Thoracic aorta (tissue), 2 donors: ENCODE results near the gene OAT. TPM values are rescaled to one million over a fixed set of nuclear protein-coding genes. Genes with fewer than 3 reads are reported as not detected.
A peak's percentile ranks its signal among the peaks of the same experiment; 100 is the strongest.

Experiments
- ATAC-seq: fragments of 150-250 bp; one replicate; pipeline ENCODE4 v1.8.0; 2017; ENCODE audit warnings: low read depth; ENCODE audit not compliant: insufficient number of reproducible peaks, low FRiP score
- DNase-seq: peaks from one replicate; pipeline ENCODE4 v3.0.0-alpha.2; 2020; ENCODE audit warnings: low spot score
- H3K27ac ChIP-seq, 2 donors: fragments of 200-600 bp; sonication (generic); 1 replicate in 1 of 2; 2 replicates in 1 of 2; pipeline ENCODE4 v1.5.1; 2016; ENCODE audit warnings: mild to moderate bottlenecking in 2 of 2, moderate library complexity in 2 of 2
- H3K27me3 ChIP-seq: fragments of 200-600 bp; sonication (generic); replicated peaks from 2 replicates; pipeline ENCODE4 v1.6.0; 2016; ENCODE audit warnings: mild to moderate bottlenecking; ENCODE audit not compliant: insufficient read depth
- H3K36me3 ChIP-seq: fragments of 200-600 bp; sonication (generic); one replicate; pipeline ENCODE4 v1.5.1; 2016
- H3K4me1 ChIP-seq, 2 donors: fragments of 200-600 bp; sonication (generic); 1 replicate in 1 of 2; 2 replicates in 1 of 2; pipeline versions ENCODE4 v1.5.1 to v1.6.0; 2016; ENCODE audit warnings: low read depth in 2 of 2, mild to moderate bottlenecking in 1 of 2; ENCODE audit not compliant: control insufficient read depth in 1 of 2
- H3K4me3 ChIP-seq: fragments of 200-600 bp; sonication (generic); 2 replicates; pipeline ENCODE4 v1.5.1; 2016; ENCODE audit warnings: mild to moderate bottlenecking
- H3K9me3 ChIP-seq: fragments of 200-600 bp; sonication (generic); 2 replicates; pipeline ENCODE4 v1.5.1; 2016
- total RNA-seq, 2 donors: library from RNA; depleted of rRNA; stranded (reverse); fragments of >200 nt; gene quantifications; one replicate each; pipeline versions ENCODE4 v1.1.0 to v1.2.3, GENCODE V29; 2016
- TF ChIP-seq, protein P1 (sequence below): fragments of 200-600 bp; sonication (generic); IDR thresholded peaks from one replicate; pipeline ENCODE4 v1.5.1; 2019; ENCODE audit warnings: antibody characterized with exemption

OAT gene
- total RNA-seq, 2 donors from 2014 or later, result 74.5 to 83.7 TPM

DNA sequence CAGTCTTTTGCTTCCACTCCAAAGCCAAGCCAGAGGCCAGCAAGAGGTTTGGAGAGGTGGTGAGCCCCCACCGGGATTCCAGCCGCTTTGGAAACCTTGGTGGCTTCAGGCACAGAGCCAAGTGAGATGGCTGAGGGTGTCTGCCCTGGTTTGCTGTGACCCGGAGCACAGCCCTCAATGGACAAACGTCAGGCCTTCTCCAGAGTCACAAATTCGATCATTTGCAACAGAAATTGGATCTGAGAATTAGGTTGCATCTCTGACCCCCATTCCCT is 32.0 kb upstream of the OAT start:
- H3K9me3 ChIP-seq, result no peaks in the 10 kb centered on the region
- TF ChIP-seq, protein P1, sequence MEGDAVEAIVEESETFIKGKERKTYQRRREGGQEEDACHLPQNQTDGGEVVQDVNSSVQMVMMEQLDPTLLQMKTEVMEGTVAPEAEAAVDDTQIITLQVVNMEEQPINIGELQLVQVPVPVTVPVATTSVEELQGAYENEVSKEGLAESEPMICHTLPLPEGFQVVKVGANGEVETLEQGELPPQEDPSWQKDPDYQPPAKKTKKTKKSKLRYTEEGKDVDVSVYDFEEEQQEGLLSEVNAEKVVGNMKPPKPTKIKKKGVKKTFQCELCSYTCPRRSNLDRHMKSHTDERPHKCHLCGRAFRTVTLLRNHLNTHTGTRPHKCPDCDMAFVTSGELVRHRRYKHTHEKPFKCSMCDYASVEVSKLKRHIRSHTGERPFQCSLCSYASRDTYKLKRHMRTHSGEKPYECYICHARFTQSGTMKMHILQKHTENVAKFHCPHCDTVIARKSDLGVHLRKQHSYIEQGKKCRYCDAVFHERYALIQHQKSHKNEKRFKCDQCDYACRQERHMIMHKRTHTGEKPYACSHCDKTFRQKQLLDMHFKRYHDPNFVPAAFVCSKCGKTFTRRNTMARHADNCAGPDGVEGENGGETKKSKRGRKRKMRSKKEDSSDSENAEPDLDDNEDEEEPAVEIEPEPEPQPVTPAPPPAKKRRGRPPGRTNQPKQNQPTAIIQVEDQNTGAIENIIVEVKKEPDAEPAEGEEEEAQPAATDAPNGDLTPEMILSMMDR, result no peak
- H3K4me3 ChIP-seq, result no peak overlapping the region
- peaks cover 7% of the 10 kb centered on the region for H3K27me3 ChIP-seq
- peaks cover 14 to 33% of the 10 kb centered on the region in 2 donors for H3K4me1 ChIP-seq
- no peak for ATAC-seq
- H3K36me3 ChIP-seq, result no peaks in the 10 kb centered on the region
- DNase-seq, result no peak
- H3K27ac ChIP-seq, result no peak overlapping the region

DNA sequence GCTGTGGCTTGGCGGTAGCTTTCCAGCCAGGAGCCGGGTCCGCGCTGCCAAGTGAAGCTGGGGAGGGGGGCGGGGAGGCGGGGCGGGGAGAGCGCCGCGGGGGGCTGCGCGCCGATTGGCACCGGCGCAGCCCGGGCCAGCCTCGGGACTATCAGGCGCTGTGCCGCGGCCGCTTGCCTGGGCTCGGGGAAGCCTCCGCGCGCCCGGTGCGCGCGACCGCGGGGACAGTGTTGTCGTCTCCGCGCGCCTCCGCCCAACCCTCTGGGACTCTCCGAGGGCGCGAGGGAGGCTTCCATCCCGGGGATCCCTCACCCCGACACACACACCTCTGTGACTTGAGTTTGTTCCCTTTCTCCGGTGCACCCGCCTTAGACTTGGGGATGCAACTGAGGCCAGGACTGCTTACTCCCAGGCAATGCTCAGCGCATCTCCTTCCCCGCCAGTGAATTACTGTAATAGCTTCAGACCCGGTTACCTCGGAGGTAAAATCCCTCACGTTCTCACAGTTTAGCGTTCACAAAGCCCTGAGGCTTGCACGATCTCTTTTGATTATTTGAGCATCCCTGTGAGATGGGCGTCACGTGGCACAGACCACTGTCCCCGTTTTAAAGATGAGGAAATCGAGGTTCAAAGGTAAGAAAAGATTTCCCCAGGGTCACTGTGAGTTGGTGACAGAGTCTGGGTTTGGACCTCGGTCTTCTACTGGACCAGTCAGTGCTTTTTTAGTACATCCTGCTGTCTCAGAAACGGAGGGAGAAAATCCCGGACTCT is 31.5 kb upstream of the OAT start, which contains the start of gene NKX1-2:
Gene NKX1-2 (minus strand): TSS at position 24 of the 771 bp plus-strand sequence. CDS start 92 bp downstream, outside the sequence.
- no peaks in the 10 kb centered on the region for H3K36me3 ChIP-seq
- H3K27ac ChIP-seq, result no peak within 1 kb of the TSS
- DNase-seq (no peak), ATAC-seq (no peak)
- peak within 1 kb of the TSS; percentile 7 for H3K4me3 ChIP-seq
- H3K27me3 ChIP-seq, result peaks cover 7% of the 10 kb centered on the region
- TF ChIP-seq, protein P1, result no peak
- no peaks in the 10 kb centered on the region for H3K9me3 ChIP-seq
- H3K4me1 ChIP-seq, result peaks cover 14 to 33% of the 10 kb centered on the region in 2 donors

DNA sequence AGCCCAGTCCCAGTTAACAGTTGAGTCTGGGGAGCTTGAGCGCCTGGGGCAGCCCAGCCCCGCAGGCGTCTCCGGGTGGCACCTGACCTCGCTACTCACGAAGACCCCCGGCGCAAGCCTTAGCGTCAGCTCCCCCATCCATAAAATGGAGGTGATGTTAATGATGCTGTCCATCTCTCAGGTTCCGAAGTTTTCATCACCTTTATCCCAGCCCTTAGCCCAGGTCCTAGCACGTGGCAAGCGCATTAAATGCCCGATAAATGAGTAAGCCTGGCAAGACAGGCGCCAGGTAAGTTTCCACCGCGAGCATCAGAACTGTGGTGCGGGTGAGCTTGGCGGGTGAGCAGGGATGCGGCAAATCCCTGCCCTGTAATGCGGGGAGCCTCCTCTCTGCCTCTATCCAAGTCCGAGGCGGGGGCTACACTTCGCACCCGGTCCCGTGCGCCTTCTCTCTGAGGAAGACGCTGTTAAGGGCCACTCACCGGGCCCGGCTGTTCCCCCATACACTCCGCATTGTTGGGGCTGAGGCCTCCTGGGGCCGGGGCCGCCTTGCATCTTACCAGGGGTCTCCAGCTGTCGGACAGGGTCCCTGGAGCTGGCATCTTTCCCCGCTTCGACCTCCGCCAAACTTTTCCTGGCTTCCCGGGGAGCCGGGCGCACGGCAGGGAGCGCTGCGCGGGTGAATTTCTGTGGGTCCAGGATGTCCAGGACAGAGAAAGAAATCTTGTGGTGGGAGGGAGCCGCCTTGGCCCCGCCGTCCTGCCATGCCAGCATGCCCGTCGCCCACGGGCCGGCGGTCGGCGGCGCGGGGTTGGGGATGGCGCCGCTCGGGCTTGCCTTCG is 30.7 kb upstream of the OAT start:
- peaks cover 7% of the 10 kb centered on the region for H3K27me3 ChIP-seq
- no peaks in the 10 kb centered on the region for H3K9me3 ChIP-seq
- peaks cover 14 to 33% of the 10 kb centered on the region in 2 donors for H3K4me1 ChIP-seq
- TF ChIP-seq, protein P1, result no peak
- no peak for ATAC-seq
- no peaks in the 10 kb centered on the region for H3K36me3 ChIP-seq
- no peak for DNase-seq
- H3K27ac ChIP-seq, result no peak overlapping the region
- H3K4me3 ChIP-seq, result peak overlapping the region; percentile 7

DNA sequence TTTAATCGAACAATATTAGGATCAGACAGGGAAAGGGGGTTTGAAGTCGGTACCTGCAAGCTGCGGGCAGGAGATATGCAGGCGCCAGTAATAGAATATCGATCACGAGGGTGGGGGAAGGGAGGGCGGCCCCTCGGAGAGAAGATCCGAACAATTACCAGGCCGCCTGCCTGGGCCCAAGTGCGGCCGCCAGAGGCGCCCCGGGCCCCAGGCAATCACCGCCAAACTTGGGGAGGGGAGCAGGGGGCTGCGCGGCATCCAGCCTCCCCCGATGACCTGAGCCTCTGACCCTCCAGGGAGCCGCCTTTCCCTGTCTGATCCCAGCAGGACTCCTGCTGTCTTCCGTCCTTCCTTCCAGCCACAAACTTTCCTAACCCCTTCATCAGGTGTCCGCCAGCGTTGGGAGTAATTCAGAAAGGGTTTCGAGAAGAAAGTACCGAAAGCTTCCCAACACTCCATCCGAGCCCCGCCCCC is 30.0 kb upstream of the OAT start:
- DNase-seq (no peak), ATAC-seq (no peak)
- Histone ChIP-seq H3K27ac (no peak overlapping the region), H3K4me1 (peaks cover 14 to 33% of the 10 kb centered on the region in 2 donors), H3K4me3 (no peak overlapping the region), H3K36me3 (no peaks in the 10 kb centered on the region), H3K27me3 (peaks cover 7% of the 10 kb centered on the region), H3K9me3 (no peaks in the 10 kb centered on the region)
- TF ChIP-seq, protein P1, result no peak
